Transverse colon (tissue), 4 donors: ENCODE results near the gene TRPM3.

Source experiments
- CTCF ChIP-seq, 5 experiments: fragments of 200-600 bp in 3 of 5; fragments of 450-650 bp in 2 of 5; sonication (generic) in 3 of 5; IDR thresholded peaks; 1 replicate in 2 of 5; 2 replicates in 3 of 5; pipeline ENCODE4 v1.5.1; 2016 to 2017; ENCODE audit warnings: antibody characterized with exemption in 5 of 5, inconsistent platforms in 3 of 5, mild to moderate bottlenecking in 2 of 5, moderate library complexity in 1 of 5
- POLR2A ChIP-seq: fragments of 450-650 bp; IDR thresholded peaks from one replicate; pipeline ENCODE4 v1.6.1; 2016; ENCODE audit warnings: antibody characterized with exemption, mild to moderate bottlenecking, moderate library complexity
- POLR2AphosphoS5 ChIP-seq, 3 donors: sonication (generic); formaldehyde crosslinking; IDR thresholded peaks; one replicate each; pipeline ENCODE4 v1.6.1; 2016; ENCODE audit warnings: antibody characterized with exemption in 3 of 3

GRCh38 chr9:70542311-70542931 lies 579.0 kb downstream of the TRPM3 start:
- TF ChIP-seq POLR2AphosphoS5 (IDR thresholded peaks at IDR 0.05) = no peak
- TF ChIP-seq POLR2A = no peak
- no peak for TF ChIP-seq CTCF (IDR thresholded peaks at IDR 0.05)
